IPS-NIHi7 (cell line): ENCODE results near the gene AP1B1.
A peak's percentile ranks its signal among the peaks of the same experiment; 100 is the strongest.

Experiments
- DNase-seq: peaks from one replicate; pipeline ENCODE4 v3.0.0; 2012; ENCODE audit warnings: mixed read lengths; ENCODE audit errors: extremely low spot score

AP1B1 gene

DNA sequence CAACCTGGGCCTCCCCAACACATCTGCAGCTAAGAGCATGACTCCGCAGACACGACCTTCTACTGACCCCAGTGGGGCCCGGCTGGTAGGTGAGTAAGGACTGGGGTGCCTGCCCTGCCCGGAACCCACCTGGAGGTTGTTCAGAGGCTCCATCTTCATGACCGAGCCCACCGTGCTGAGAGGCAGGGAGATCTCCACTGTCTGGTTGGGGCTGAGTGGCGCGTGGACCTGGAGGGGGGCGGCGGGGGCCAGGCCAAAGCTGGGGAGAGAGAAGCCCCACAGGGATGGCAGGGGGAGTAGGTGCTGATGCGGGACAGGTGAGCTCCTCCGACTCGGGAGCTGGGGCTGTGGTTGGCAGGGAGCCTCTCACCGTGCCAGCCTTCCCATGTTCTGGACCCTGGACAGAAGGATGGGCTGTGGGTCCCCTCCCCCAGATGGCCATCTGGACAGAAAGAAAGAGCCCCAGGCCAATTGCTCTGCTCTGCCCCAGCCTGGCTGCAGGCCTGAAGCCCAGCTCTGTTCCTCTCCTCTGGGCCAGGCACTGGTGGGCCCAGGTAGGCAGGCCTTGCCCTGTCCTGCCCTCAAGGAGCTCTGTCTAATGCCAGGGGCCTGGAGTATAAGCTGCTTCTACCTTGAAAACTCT is 56.6 kb downstream of the AP1B1 start:
- no peak for DNase-seq

DNA sequence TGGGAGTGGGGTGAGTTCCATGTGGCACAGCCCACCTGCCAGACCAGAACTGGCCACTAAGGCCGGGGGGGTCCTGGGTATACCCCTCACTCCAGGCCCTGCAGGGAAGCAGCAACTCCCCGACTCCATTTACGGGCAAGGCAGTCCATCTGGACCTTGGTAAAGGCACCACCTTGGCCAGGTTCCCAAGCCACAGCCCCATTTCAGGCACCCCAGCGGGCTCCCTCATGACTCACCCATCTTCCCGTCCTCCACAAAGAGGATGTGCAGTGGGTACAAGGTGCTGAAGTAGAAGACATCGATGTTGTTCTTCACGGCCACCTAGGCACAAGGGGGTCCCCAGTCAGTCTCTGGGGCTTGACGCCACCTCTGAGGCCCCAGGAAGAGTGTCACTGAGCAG is 57.2 kb downstream of the AP1B1 start:
- DNase-seq = no peak

DNA sequence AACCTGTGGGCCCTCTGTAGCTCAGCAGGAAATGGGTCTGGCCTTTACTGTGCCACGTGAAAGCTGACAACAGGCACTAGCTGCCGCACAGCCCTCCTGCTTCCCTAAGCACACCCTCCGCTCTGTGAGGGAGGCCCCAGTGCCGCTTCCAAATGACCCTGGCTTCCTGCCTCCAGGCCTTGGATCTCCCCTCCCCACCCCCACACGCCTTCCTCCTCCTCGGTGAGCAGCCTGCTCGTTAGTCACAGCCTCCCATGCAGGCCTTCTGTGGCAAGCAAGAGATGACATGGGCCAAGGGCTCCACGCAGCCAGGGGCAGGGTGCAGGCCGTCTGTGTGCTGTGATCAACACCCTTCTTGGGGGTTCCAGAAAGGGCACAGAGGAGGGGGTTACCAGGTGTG is 57.6 kb downstream of the AP1B1 start:
- peak; percentile 46 for DNase-seq

DNA sequence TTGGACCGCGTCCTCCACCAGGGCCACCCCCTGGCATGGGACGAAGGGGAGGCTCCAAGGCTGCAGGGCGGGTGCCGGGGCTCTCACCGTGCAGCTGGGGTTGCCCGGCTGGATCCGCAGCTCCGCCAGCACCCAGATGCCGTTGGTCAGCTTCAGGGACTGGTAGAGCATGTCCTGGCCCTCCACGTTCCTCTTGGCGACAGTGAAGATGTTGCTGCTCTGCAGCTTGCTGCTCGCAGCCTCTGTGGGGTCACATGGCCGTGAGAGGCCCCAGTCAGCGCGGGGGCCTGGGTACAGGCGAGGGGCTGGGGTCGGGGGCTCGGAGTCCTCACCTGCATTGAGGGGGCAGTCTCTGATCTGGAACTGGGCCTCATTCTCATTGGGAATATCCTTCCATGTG is 58.1 kb downstream of the AP1B1 start:
- no peak for DNase-seq

DNA sequence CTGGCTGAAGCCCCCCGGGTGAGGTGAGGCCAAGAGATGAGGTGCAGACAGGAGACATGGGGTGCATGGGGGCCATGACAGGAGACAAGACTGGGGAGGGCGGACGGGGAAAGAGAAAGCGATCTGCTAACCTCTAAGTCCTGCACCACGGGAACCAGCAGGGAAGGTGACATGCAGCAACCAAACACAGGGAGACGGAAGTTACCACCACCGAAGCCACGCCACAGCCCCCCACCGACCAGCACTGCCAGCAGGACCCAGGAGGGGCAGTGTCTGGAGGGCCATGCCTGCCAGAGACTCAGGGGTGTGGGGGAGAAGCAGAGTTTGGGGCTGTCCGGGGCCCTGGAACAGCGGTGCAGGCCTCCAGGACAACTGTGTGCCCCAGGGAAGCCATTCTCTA is 58.8 kb downstream of the AP1B1 start:
- no peak for DNase-seq

DNA sequence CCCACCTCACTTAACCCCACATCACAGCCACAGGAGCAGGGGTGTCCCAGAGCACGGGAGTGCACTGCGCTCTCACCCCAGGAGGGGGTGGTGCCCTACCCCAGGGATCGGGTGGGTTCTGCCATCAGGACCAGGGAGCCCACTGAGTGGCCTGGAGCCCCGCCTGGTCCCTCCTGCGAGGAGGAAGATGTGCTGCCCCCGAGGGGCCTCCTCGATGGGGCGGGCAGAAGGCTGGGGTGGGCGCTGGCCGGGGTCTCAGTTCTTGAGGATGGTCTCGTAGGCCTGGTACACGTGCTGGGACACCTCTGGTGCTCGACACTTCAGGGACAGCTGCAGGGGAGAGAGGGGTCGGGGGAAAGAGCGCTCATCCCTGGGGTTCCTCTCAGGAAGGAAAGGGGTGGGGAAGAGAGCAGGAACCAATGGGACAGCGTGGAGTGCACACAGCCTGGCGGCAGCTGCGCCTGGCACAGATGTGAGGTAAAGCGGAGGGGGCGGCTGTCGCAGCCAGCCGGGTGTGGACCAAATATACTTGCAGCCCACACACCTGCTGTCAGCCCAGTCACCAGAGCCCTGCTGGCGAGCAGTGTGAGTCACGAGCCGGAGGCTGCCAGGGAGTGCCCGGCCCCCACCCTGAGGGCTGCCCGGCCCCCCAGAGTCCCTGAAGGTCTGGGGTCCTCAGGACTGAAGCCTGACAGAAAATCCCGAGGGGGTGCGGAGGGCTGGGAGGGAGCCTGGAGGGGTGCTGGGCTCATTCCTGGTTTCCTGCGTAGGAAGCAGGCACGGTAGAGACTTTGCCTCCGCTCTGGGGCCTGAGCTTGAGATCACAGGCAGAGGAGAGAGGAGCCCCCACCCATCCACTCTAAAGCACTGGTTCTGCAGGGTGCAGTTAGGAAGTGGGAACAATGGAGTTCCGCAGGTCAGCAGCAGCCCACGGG is 59.5 kb downstream of the AP1B1 start:
- no peak for DNase-seq

DNA sequence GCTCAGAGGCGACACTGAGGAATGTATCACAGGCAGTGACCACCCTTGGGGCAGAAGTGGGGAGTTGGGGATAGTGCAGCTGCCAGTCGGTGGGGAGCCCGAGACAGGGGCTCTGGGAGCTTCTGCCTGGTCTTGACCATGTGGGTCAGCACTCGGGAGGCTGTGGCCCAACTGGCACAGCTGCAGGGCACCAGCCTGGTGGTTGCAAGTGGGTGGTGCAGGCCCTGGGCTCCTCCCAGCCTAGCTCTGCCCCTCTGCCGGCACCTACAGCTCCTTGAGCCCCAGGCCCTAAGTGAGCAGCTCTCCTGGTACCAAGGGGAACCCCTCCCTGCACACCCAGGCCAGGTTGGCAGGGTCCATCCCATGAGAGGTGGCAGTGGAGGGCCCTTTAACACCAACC is 60.3 kb downstream of the AP1B1 start:
- DNase-seq = no peak

DNA sequence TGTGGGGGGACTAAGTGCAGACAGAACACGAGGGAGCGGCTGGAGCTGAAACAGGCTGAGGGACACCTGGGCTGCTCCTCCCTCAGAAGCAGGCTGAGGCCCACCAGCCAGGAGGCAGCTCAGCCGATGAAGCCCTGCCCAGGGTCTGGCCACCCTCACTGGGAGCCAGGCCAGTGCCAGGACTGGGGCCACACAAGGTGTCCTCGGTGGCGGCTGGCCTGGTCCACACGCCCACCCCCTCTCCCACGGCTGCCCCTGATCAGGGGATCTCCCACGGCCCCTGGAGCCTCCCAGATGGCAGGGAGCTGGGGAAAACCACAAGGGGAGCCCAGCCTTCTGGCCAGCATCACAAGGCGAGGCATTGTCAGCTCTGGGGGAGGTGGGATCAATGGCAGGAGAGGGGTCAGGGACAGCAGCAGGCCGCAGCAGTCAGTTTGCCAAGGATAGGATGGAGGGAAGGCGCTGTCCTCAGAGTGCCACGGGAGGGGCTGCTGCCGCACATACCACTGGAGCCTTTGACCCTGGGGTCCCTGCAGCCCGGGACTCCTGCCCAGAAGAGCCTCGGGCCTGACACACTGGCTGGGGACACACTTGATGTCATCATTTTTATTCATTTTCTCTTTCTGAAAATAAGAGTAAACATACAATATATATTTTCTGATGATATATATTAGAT is 61.1 kb downstream of the AP1B1 start:
- no peak for DNase-seq

DNA sequence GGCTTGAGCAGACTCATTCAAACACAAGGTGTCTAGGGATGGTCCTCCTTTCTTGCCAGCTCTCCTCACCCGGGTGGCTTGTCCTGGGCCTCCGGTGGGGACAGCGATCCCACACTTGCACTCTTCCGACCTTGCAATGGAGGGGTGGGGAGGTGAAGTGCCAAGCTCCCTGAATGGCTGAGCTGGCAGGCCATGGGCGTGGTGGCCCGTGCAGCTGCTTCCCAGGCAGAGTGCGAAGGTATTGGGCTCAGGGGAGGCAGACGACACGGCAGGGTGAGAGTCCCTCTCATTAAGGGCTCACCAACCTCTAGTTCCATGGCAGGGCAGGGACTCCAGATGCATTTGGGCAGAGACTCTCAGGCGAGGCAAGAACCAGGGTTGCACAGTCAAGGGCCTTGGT is 61.9 kb downstream of the AP1B1 start:
- DNase-seq = no peak

DNA sequence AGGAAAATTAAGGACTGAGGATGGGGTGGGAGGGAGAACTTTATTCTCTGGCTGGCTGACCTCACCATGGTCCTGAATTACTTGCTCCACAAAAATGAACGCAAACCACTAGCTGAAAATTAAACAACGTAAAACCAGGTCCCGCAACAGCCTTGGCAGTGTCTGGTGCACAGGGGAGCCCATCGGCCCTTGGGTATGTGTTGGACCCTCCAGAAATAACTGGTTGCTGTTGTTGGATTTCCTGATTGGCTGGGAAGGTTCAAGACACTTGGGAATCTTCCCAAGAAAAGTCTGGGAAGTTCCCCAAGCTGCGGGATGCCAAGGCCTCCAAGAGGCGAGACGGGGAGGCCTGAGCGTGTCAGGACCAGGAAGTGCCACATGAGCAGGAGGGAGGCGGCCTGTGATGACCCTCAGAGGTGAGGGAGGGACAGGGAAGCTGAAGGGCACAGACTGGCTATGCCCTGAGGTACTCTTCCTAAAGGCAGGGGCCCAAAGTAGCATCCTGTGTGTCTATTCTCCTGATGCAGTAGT is 62.5 kb downstream of the AP1B1 start:
- no peak for DNase-seq

DNA sequence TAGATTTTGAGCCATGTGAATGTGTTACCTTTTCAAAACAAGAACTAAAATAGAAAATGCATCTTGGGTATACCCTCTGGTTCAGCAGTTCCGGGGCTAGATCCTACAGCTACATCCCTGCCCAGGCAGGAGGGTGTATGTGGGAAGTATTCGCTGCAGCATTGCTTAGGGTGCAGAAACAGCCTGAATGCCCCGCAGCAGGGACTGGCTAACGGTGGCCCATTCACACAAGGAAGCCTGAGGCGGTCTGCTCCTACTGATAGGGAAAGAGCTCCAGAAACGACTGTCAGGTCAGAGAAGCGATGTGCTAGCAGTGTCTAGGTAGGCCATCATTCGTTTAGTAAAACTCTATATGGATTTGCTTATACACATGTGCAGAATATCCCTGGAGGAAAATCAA is 63.0 kb downstream of the AP1B1 start:
- no peak for DNase-seq

DNA sequence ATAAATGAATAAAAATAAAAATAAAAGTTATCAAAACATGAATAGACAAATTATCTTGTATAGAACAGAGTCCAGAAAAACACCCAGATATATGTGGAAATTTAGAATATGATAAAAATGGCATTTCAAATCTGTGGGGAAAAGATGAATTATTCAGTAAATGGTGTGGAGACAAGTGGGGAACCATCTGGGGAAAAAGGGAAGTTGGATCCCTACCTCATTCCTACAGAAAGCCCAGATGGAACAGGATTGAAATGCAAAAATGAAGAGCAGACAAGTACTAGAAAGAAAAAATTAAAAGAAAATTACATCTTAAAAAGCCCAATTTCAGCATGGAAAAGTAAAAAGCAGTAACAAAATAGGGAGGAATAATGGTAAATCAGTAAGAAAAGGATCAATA is 64.7 kb downstream of the AP1B1 start:
- no peak for DNase-seq

DNA sequence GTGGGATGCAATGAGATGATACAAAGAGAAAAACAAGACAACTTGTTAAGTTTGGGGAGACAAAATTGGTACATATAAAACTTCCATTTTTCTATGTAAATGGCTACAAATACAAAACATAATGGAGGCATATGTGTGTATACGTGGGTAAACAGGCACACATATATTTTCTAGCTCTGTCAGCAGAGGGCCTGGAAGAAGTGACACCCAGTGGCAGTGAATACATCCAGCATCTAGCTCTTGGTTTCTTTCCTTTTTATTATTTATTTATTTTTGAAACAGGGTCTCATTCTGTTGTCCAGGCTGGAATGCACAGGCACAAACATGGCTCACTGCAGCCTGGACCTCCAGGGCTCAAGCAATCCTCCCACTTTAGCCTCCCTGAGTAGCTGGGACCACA is 67.8 kb downstream of the AP1B1 start:
- no peak for DNase-seq

DNA sequence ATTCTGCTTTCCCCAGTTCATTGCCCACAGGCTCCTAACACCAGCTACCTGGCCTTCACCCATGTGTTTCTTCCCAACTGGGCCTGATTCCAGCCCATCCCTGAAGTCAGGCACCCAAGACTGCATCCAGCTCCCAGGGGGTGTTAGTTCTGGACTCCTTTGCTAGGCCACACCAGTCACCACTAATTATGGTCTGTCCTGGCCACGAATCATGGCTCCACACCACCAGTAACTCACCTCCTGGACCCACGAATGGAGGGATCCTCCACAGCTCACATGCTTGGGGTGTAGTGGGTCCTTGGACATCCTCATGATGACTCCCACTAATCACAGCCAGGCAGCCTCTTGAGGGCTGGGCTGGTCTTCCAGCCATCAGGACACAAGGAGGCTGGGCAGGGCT is 69.3 kb downstream of the AP1B1 start:
- no peak for DNase-seq

DNA sequence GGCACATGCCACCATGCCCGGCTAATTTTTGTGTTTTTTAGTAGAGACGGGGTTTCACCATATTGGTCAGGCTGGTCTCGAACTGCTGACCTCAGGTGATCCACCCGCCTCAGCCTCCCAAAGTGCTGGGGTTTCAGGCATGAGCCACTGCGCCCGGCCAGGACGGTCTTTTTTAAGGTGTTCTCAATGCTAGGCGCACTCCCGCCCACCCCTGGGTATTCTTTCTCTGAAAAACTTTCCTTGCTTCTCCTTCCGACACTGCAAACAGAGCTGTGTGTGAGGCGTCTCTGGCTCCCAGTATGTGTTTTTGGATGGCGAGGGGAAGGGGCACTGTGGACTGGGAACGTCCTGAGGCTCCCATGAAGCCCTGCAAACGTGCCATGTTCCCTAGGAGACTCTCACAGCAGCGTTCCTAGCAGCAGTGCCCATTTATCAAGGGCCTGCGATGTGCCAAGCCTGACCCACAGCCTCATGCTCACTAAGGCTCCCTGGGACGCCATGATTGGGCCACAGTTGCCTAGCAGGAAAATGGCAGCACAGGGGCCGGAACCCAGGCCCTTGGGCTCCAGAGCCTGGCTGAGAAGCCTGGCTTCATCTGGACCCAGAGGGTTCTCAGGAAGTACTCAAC is 70.4 kb downstream of the AP1B1 start:
- DNase-seq = no peak

DNA sequence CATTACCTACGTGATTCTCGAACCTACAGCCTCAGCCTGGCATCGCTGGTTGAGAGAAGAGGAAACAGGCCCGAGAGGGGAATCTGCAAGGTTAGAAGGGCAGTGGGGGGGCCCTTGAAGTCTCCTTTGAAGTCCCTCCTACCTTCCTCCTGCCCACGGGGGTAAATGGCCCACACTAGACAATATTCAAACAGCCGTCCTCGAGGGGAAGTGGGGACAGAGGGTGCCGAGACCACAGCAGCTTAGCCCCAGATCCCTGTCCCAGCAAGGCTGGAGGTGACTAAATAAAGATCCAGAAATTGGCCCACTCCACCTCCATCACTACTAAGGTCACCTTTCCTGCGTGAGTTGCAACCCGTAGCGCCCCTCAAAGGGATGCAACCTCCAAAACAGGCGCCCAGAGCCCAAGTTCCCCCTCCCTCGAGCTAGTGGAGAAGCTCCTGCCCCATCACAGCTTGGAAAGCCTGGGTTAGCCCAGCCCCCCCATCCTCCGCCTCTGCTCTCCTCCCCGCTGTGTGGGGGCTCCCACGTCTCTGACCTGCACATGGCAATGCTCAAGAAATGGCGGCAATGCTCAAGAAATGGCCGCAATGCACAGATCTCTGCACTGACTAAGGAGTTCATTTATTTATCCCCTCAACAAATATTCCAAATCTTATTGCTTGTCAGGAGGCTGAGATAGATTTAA is 72.1 kb downstream of the AP1B1 start:
- no peak for DNase-seq

DNA sequence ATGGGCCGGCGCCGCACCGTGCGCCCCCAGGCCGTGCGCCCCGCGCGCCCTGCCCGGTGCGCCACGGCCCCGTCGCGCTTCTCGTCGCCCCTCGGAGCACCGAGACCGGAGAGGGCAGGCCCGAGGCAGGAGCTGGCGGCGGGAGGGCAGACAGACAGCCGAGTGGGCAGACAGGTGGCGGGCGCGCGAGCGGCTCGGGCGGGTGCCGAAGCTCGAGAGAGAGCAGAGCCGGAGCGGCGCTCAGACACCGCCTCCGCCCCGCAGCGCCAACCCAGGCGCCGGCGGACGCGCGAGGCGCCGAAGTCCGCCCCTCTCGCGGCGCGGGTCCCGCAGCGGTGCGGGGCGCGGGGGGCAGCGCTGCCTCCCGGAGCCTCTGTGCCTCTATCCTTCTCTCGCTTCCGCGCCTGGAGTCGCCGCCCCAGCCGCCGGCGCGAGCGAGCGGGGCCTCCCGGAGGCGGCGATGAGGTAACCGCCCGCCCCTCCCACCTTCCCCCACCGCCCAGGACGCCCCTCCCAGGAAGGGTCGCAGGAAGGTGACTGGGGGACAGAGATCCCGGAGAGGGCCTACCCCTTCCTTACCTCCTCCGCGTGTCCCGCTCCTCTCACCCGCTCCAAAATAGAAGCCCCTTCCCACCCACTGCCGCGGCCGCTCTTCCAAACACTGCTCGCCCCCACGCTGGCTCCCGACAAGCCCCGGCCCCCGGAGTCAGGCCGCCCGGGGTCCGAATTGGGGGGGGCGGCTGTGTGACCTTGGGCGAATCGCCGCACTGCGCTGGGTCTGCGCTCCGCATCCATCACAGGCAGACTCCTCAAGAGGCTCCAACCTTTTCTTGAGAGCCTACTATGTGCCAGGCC is 72.9 kb downstream of the AP1B1 start, which contains the start of gene RASL10A:
Gene RASL10A, minus strand, starts transcription at position 412 of the 855 bp plus-strand sequence. CDS start 451 bp downstream, outside the sequence.
- peak; percentile 76 for DNase-seq

DNA sequence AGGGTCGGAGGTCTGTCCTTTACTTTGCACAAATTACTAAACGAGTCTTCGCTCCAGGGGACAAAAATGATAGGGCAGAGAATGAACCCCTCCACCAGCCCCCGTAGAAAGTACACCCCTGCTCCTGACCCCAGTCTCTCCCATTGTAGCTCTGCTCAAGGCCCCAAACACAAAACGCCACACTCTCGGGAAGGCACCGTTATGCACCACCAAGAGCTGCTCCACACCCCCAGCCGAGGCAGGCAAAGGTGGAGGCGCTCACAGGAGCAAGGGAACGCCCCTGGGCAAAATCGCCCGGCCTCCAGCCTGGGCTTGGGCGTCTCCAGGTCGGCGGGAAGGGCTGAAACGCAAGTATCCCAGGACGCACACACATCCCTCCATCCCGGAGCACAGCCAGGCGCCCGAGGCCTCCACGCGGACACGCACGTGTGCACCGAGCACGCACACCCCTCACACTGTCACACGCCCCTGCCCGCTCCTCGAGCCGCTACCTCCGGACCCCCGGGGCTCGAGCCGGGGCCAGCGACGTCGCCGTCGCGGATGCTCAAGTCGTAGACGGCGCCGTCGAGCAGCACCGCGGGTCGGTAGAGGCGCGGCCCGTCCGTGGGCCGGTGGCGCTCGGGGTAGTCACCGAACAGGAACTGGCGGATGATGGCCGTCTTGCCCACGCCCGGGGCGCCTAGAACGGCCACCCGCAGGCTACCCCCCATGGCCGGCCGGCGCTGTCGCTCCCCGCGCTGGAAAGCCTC is 73.7 kb downstream of the AP1B1 start:
- DNase-seq = no peak
